Measurements from ENCODE around the gene RAB25.

The RAB25 gene

DNA sequence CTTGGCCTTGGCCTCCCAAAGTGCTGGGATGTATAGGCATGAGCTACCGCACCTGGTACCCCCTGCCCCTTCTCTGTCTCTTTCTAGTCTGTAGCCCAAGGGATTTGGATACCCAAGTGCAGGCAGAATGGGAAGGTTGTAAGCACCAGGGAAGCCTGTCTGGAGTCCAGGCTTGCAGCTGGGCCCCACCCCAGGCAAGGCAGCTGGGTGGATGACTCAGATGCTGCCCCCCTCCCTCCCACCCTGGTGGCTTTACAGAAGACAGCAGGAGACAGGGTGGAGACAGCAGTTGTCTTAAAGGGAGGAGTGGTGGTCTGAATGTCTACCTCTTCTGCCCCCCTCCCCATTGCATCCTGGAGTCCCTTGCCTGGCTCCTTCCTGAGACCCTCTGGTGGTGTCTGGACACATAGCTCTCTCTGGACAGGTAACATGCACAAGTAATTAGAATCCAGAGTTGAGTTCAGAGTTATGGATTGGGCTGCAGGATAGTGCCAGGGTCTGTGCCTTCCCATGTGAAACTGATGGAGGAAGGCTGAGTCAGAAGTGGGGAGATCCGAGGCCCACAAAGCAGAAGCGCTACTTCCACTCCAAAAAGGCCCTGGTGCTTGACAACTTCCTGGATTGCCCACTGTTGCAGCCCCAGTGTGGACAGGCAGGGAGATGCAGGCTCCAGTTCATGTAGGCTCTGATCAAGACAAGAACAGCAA lies 58.7 kb downstream of the RAB25 start:
- Histone ChIP-seq H3K4me1 (ENCODE audit: insufficient read depth, low read length) (peaks cover 51% of the 10 kb centered on the region), H3K9me3 (ENCODE audit: control insufficient read depth, insufficient read depth, low read length) (no peaks in the 10 kb centered on the region), H3K9ac (ENCODE audit: low read depth, low read length) (no peak overlapping the region; the same call in 1 of the 2 replicates), H3K36me3 (ENCODE audit: insufficient read depth, low read length) (no peaks in the 10 kb centered on the region)
